Subcutaneous adipose tissue (tissue), 4 donors: ENCODE results near the gene ARHGAP4. TPM values are rescaled to one million over a fixed set of nuclear protein-coding genes. Genes with fewer than 3 reads are reported as not detected.

ENCODE experiments used
- CTCF ChIP-seq: fragments of 450-650 bp; IDR thresholded peaks from one replicate; pipeline ENCODE4 v1.5.1; 2016; ENCODE audit warnings: low read depth, mild to moderate bottlenecking, control low read depth, antibody characterized with exemption, moderate library complexity
- total RNA-seq, 4 donors: library from RNA; depleted of rRNA; stranded (reverse); fragments of >200 nt; gene quantifications; one replicate each; pipeline ENCODE4 v1.1.0, GENCODE V29; 2016

Gene ARHGAP4
- total RNA-seq, 4 donors from 2014 or later, result 8.5 to 37.4 (median 28.2) TPM

- TF ChIP-seq CTCF, result no peak
These were observed 23.1 kb upstream of the ARHGAP4 start for GRCh38 chrX:153948847-153949805.

DNA sequence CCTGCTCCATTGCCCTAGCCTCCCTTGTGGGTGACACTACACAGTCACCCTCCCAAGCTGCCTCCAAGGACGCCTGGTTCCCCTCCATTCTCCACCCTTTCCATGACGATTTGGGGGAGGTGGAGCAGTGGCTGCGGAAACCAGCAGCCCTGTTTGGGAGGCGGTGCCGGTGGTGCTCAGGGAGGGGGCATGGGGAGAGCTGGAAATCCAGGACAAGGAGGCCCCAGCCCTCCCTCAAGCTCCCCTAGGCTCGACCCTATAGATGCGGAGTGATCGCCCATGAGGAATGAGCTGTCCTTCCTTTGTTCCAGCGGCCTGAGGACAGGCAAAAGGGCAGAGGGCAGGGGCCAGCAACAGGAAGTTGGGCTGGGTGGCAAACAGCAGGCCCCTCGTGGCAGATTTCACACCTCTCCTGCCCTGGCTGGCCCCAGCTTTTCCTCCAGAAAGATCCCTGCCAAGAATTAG is 22.0 kb upstream of the ARHGAP4 start:
- no peak for TF ChIP-seq CTCF

DNA sequence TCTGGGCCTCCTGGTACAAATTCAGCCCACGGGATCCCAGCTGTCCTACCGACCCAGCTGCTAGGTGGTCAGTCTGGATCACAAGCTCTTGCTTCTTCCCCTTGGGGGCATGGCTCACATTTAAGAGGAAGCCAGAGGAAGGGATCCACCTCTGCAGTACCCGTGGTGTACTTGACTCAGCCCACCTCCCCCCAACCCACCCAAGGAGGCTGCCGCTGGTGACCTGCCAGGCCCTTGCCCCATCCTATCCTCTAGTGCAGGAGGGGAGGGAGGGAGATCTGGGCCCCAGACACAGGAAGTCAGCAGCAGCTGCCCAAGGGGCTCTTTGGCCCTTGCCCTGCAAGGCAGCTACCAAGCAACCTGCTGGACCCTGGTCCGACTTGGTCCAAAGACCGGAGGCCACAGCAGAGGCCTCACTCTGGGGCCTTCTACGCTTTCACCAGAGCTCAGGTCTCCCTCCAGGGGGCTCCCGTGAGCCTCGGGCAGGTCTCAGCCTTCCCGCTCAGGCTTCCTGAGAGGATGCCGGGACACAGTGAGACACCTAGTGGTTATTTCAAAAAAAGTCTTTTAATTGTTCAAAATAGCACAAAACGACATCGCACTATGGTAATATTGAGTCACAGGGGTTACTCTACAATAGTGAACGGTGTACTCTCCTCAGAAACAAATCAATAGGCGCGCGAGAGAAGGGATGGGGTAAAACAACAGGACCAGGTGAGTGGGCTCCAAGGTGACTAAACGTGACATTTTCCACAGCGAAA is 21.1 kb upstream of the ARHGAP4 start:
- no peak for TF ChIP-seq CTCF

DNA sequence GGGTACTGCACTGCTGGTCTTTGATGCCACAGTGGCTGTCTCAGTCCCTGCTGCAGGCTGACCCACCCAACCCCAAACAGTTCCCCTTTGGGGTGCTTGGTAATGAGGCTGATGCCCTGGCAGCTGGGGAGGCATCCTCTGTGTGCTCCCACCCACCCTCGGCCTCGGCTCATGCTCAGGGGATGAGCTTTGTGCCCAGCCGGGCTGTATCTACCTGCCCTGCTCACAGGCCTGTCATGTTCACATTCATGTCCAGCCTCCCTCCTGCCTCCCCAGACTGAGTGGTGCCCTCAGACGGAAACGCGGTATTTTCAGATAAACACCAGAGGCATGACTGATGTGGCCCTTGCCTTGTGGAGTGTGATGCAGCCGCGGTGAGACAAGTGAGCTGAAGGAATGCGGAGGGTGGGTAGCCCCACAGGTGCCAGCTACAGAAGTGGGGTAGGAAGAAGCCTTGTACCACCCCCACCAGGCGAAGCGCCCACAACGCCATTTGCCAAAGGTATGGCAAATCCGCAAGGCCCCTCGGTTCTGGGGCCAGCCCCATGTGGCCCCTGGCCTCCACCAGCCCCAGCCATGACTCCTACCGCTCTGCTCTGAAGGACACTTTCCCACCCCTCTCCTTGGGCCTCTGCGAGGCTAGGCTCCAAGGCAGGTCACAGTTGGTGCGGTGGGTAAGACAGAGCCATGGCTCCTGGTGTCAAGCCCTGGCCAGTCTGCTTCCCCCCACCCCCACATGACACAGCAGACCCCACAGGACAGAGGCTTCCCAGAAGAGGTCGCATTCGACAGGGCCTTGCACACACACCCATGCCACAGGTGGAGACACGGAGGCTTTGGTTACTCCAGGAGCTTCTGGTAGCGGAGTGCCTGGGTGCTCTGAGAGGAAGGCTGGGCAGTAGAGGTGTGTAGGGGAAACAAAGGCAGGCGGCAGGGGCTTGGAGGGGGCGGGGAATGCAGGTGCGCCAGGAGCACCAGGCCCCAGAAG is 20.2 kb upstream of the ARHGAP4 start:
- no peak for TF ChIP-seq CTCF

- TF ChIP-seq CTCF, result no peak
These were observed 18.7 kb upstream of the ARHGAP4 start for GRCh38 chrX:153944800-153945150.

- TF ChIP-seq CTCF, result no peak
These were observed 18.2 kb upstream of the ARHGAP4 start, which contains the start of gene RENBP for GRCh38 chrX:153944140-153944799. Gene RENBP, minus strand, starts transcription at chrX:153944643. Its CDS starts 33 bp downstream, at chrX:153944610.
